GM19193 (cell line): ENCODE results near the gene MRPL58.

Source experiments
- POLR2A ChIP-seq: IDR thresholded peaks from 4 replicates; pipeline ENCODE4 v1.6.1; 2011; ENCODE audit not compliant: insufficient read depth, insufficient read length; ENCODE audit errors: extremely low read depth

MRPL58 gene

GRCh38 chr17:74981318-74981978 lies 31.0 kb upstream of the MRPL58 start:
- TF ChIP-seq POLR2A, result no peak

- peak; percentile 30 for TF ChIP-seq POLR2A
Observed at GRCh38 chr17:74981979-74982662, 30.3 kb upstream of the MRPL58 start.

- TF ChIP-seq POLR2A, result no peak
Observed at GRCh38 chr17:74986206-74986576, 26.3 kb upstream of the MRPL58 start.

- no peak for TF ChIP-seq POLR2A
Observed at GRCh38 chr17:74987418-74987908, 25.0 kb upstream of the MRPL58 start, which contains the start of gene CDR2L. Gene CDR2L (plus strand): TSS chr17:74987632. CDS start chr17:74988044, 412 bp downstream.

- TF ChIP-seq POLR2A, result no peak
Observed at GRCh38 chr17:74987909-74988711, 24.4 kb upstream of the MRPL58 start.

GRCh38 chr17:74990581-74991105 lies 21.8 kb upstream of the MRPL58 start:
- no peak for TF ChIP-seq POLR2A

- no peak for TF ChIP-seq POLR2A
Observed at GRCh38 chr17:74992223-74992622, 20.2 kb upstream of the MRPL58 start.

GRCh38 chr17:74994440-74994839 lies 18.0 kb upstream of the MRPL58 start:
- no peak for TF ChIP-seq POLR2A

DNA sequence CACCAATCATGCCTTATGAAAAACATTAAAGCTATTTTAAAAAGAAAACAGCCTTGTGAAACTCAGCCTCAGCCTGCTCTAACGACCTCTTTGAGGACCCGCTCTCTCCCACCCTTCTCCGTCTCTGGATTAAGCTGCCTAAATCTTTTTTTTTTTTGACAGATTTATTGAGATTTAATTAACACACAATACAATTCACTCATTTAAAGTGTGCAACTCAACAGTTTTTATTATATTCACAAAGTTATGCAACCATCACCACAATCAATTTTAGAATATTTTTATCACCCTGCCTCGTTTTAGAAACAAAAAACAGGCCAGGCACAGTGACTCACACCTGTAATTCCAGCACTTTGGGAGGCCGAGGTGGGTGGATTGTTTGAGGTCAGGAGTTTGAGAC lies 16.6 kb upstream of the MRPL58 start:
- no peak for TF ChIP-seq POLR2A

DNA sequence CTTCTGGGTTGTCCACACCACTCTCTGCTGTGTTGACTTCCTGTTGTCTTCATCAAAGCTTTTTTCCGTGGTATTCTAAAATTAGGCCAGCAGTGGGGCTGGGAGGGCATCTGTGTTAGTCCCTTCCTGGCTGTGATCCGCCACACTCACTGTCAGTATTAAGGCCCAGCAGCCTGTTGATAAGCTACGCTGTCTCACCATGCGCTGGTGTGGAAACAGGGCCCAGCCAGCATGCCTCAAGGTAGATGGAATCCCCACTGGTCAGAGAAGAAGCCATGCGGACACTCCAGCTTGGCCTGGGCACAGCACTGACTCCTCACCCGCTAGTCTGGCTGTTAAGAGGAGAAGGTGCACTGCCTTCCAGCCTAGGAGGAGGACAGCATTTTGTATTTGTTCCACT lies 13.7 kb upstream of the MRPL58 start:
- TF ChIP-seq POLR2A, result no peak

DNA sequence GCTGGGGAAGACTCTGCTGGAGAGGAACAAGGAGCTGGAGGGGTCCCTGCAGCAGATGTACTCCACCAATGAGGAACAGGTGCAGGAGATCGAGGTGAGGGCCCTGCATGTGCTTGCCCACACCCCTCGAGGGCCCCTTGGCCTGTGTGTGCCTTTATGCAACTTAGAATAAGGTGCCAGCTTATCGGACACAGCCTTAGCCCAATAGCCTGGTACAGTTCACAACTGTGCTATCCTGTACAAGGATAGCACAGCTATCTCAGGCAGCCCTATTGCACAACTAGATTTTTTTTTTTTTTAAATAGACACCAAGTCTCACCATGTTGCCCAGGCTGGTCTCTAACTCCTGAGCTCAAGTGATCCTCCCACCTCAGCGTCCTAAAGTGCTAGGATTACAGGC lies 12.9 kb upstream of the MRPL58 start:
- no peak for TF ChIP-seq POLR2A

- no peak for TF ChIP-seq POLR2A
Observed at GRCh38 chr17:75001915-75002843, 10.3 kb upstream of the MRPL58 start.

DNA sequence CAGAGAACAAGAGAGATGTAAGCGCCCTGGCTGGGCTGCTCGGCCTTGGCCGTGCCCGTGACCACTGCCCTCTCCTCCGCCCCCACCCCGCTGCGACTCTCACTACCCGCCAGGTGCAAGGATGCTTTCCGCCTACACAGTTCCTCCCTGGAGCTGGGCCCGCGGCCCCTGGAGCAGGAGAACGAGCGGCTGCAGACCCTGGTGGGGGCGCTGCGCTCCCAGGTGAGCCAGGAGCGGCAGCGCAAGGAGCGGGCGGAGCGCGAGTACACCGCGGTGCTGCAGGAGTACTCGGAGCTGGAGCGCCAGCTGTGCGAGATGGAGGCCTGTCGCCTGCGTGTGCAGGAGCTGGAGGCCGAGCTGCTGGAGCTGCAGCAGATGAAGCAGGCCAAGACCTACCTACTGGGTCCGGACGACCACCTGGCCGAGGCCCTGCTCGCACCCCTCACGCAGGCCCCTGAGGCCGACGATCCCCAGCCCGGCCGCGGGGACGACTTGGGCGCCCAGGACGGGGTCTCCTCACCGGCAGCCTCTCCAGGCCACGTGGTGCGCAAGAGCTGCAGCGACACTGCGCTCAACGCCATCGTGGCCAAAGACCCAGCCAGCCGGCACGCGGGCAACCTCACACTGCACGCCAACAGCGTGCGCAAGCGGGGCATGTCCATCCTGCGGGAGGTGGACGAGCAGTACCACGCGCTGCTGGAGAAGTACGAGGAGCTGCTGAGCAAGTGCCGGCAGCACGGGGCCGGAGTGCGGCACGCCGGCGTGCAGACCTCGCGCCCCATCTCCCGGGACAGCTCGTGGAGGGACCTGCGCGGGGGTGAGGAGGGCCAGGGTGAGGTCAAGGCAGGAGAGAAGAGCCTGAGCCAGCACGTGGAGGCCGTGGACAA lies 9.2 kb upstream of the MRPL58 start:
- no peak for TF ChIP-seq POLR2A
